Upper lobe of right lung (tissue), 1 donor: ENCODE data around the gene UGGT2. TPM values are rescaled to one million over a fixed set of nuclear protein-coding genes. Genes with fewer than 3 reads are reported as not detected.
"Not testable (repeated sequence)": the region's sequence is repeated elsewhere in the genome, so short reads cannot be mapped to it uniquely, and the experiment has no call there.

ENCODE experiments used
- ATAC-seq: fragments of 200-7000 bp; cut with Tn5 transposase; one replicate; pipeline ENCODE4 v1.9.1; 2020; ENCODE audit warnings: mild to moderate bottlenecking, moderate library complexity
- DNase-seq: peaks from one replicate; pipeline ENCODE4 v3.0.0-alpha.2; 2020
- H3K27ac ChIP-seq: fragments of 200-600 bp; one replicate; pipeline ENCODE4 v1.8.0; 2022
- H3K27me3 ChIP-seq: fragments of 200-600 bp; one replicate; pipeline ENCODE4 v1.8.0; 2022; ENCODE audit warnings: mild to moderate bottlenecking
- H3K36me3 ChIP-seq: fragments of 200-600 bp; one replicate; pipeline ENCODE4 v1.8.0; 2022
- H3K4me1 ChIP-seq: fragments of 200-600 bp; one replicate; pipeline ENCODE4 v1.8.0; 2022
- H3K4me3 ChIP-seq: fragments of 200-600 bp; one replicate; pipeline ENCODE4 v1.8.0; 2022; ENCODE audit warnings: mild to moderate bottlenecking
- H3K9me3 ChIP-seq: fragments of 200-600 bp; one replicate; pipeline ENCODE4 v1.8.0; 2022
- intact Hi-C: fragments of 100-400 bp; cut with DNase I; formaldehyde crosslinking; loops from one replicate; pipeline ENCODE4 v1.11.0; 2022
- total RNA-seq: library from RNA; stranded (reverse); fragmentation: NEBNext Ultra II Directional; extraction: Animal tissue kit (Norgen Biotek cat#: 25700); gene quantifications from one replicate; pipeline ENCODE4 v1.2.1, GENCODE V29; 2021
- TF ChIP-seq, protein P1 (sequence below): fragments of 200-600 bp; IDR thresholded peaks from one replicate; pipeline ENCODE4 v1.8.0; 2022; ENCODE audit warnings: antibody characterized with exemption
- donor health status: DM: no; HTN: yes; CAD: no; lungs with severe emphysema.

The UGGT2 gene
- total RNA-seq, 1 donor from 2014 or later: 21.7 TPM

DNA sequence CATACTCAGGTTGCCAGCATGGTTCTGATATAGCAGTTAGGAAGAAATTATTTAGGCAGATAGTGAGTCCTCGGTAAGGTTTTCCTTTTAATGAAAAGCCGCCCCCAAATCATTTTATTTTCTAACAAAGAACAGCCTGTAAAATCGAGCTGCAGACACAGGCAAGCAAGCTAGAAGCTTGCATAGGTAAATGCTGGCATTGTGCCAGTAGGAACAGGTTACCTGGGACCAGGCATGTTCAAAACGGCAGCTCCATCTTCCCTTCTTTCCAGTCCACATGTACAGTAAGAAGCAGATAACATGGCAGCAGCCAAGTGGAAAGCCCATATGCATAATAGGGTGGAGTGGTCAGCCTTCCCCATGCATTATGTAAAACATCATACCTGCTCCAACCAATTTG, 71.1 kb downstream of the UGGT2 start:
- H3K27ac ChIP-seq: no peak overlapping the region
- DNase-seq (no peak), ATAC-seq (no peak)
- intact Hi-C loops: no loop called here
- no peak overlapping the region for H3K4me3 ChIP-seq
- no peaks in the 10 kb centered on the region for H3K27me3 ChIP-seq
- H3K4me1 ChIP-seq: no peaks in the 10 kb centered on the region
- no peaks in the 10 kb centered on the region for H3K9me3 ChIP-seq
- TF ChIP-seq, protein P1, sequence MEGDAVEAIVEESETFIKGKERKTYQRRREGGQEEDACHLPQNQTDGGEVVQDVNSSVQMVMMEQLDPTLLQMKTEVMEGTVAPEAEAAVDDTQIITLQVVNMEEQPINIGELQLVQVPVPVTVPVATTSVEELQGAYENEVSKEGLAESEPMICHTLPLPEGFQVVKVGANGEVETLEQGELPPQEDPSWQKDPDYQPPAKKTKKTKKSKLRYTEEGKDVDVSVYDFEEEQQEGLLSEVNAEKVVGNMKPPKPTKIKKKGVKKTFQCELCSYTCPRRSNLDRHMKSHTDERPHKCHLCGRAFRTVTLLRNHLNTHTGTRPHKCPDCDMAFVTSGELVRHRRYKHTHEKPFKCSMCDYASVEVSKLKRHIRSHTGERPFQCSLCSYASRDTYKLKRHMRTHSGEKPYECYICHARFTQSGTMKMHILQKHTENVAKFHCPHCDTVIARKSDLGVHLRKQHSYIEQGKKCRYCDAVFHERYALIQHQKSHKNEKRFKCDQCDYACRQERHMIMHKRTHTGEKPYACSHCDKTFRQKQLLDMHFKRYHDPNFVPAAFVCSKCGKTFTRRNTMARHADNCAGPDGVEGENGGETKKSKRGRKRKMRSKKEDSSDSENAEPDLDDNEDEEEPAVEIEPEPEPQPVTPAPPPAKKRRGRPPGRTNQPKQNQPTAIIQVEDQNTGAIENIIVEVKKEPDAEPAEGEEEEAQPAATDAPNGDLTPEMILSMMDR: no peak
- H3K36me3 ChIP-seq: no peaks in the 10 kb centered on the region

DNA sequence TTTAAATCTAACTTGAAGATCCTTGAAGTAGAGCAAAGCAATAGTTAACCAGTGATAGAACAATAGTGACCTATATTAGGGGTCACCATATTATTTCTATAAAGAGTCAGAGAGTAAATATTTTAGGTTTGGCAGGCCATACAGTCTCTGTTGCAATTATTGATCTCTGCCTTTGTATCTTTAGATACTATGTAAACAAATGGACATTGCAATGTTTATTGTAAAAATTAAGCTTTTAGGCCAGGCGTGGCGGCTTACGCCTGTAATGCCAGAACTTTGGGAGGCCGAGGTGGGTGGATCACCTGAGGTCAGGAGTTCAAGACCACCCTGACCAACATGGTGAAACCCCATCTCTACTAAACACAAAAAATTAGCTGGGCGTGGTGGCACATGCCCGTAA, 80.5 kb downstream of the UGGT2 start:
- H3K27ac ChIP-seq, DNase-seq, H3K4me3 ChIP-seq, intact Hi-C loops, H3K27me3 ChIP-seq, H3K36me3 ChIP-seq, ATAC-seq, H3K4me1 ChIP-seq, H3K9me3 ChIP-seq: not testable (repeated sequence)

DNA sequence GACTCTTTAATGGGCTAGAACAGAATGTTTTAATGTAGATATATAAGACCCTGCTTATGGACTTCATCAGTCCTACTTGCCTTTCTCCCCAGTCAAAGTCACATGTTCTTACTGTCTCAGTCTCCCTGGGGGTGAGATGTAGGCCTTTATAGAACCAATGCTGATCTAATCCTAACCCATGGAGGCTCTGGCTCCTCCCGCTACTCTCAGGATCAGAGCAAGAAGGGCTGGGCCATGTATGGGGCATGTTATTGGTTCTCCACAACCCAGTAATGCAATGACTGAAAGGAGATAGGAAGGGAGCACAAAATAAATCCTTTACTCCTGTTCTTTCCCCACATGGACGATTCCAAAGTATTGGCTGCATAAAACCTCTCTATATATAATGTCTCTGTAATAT, 82.3 kb downstream of the UGGT2 start:
- Histone ChIP-seq H3K27ac (no peak overlapping the region), H3K36me3 (peaks cover 9% of the 10 kb centered on the region), H3K9me3 (no peaks in the 10 kb centered on the region), H3K4me3 (no peak overlapping the region), H3K4me1 (no peaks in the 10 kb centered on the region), H3K27me3 (no peaks in the 10 kb centered on the region)
- ATAC-seq (no peak), DNase-seq (no peak)
- TF ChIP-seq, protein P1: no peak
- intact Hi-C loops: no loop called here

DNA sequence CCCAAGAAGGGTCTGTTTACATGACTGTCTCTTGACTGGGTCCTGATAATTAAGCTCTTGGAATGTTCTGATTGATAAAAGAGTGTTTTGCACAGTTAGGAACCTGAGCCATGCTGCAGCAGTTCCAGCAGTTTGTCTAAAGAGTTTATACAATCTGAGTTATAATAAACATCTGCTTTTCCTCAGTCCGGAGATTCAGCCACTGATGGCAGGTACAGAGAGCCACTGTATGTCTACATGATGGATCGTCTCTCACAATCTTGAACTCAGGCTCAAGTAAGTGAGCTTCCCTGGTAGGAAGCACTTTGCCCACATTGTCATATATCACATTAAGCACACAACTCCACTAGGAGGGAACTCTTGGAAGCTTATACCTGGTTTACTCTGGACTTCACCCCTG, 84.3 kb downstream of the UGGT2 start:
- ATAC-seq (no peak), DNase-seq (no peak)
- TF ChIP-seq, protein P1: no peak
- peaks cover 9% of the 10 kb centered on the region for H3K36me3 ChIP-seq
- H3K27ac ChIP-seq: no peak overlapping the region
- no peak overlapping the region for H3K4me3 ChIP-seq
- H3K4me1 ChIP-seq: no peaks in the 10 kb centered on the region
- intact Hi-C loops: no loop called here
- H3K9me3 ChIP-seq: no peaks in the 10 kb centered on the region
- no peaks in the 10 kb centered on the region for H3K27me3 ChIP-seq

DNA sequence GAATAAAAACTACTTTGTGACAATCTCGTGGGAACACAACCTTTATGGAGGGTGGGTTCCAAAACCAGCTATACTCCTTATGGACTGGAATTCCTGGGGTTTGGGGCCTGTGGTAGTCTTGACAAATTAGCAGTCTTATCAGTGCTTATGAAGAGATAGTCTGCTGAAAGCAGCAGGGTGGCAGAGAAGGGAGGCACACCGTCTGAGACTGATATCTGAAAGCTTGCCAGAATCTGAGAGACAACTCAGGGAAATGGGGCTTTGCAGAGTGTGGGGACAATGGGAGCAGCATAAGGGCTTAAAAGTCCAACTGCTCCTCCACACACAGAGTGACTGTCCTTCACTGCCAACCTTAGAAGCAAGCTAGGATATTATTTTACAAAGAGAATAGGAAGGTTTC, 95.9 kb downstream of the UGGT2 start:
- DNase-seq (no peak), ATAC-seq (no peak)
- H3K4me1 ChIP-seq: no peaks in the 10 kb centered on the region
- no peaks in the 10 kb centered on the region for H3K36me3 ChIP-seq
- H3K27me3 ChIP-seq: no peaks in the 10 kb centered on the region
- intact Hi-C loops: no loop called here
- no peak overlapping the region for H3K4me3 ChIP-seq
- TF ChIP-seq, protein P1: no peak
- H3K27ac ChIP-seq: no peak overlapping the region
- H3K9me3 ChIP-seq: peaks cover 12% of the 10 kb centered on the region

DNA sequence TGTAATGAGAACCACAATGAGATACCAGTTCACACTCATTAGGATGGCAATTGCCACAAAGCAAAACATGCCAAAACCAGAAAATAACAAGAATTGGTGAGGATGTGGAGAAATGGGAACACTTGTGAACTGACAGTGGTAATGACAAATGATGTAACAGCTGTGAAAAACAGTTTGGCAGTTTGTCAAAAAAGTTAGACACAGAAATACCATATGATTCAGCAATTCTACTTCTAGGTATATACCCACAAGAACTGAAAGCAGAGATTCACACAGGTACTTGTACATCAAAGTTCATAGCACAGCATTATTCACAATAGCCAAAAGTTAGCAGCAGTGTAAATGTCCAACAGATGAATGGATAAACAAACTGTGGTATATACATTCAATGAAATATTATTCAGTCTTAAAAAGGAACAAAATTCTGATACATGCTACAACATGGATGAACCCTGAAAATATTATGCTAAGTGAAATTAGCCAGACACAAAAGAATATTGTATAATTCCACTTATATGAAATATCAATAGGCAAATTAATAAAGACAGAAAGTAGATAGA, 96.5 kb downstream of the UGGT2 start:
- no peaks in the 10 kb centered on the region for H3K27me3 ChIP-seq
- no peak overlapping the region for H3K27ac ChIP-seq
- H3K36me3 ChIP-seq: no peaks in the 10 kb centered on the region
- TF ChIP-seq, protein P1: no peak
- DNase-seq (no peak), ATAC-seq (no peak)
- no peak overlapping the region for H3K4me3 ChIP-seq
- intact Hi-C loops: no loop called here
- peaks cover 12% of the 10 kb centered on the region for H3K9me3 ChIP-seq
- H3K4me1 ChIP-seq: no peaks in the 10 kb centered on the region
